ENCODE measurements around the gene CTNNA1.
A peak's percentile ranks its signal among the peaks of the same experiment; 100 is the strongest.
"Not testable (repeated sequence)": the region's sequence is repeated elsewhere in the genome, so short reads cannot be mapped to it uniquely, and the experiment has no call there.

Gene CTNNA1

DNA sequence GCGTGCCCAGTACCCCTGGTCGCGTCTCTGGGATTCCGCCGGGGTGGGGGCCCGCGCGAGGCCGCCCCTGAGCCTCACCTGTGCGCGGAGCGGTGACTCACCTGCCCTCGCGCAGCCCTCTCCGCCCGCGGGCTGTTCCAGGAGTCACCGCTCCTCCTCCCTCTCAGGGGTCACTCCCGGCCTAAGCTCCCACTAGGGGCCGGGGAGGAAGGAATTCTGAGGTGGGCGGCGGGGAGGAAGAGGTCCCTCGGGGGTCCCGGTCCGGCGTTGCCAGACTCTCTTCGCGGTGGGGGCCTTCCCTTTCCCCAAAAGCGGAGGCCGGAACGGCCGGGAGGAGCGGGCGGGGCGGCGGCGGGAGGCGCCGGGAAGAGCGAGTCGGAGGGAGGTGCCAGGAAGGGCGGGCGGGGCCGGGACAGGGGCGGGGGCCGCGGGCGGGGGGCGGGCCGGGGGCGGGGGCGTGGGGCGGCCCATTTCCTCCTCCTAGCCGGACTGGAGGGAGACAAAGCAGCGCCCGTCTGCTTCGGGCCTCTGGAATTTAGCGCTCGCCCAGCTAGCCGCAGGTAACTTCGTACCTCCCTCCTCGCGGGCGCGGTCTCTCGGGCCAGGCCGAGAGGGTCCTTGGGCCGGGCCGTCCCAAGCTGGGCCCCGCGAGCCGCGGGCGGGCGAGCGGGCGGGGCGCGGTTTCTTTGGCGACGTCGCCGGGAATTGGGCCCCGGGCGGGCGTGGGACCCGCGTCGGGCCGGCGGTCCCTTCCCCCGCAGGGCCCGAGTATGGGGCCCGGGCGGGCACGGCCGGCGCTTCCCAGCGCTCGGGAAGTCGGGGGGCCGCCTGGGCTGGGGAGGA is at the start of gene CTNNA1:
Gene CTNNA1 (plus strand): TSS at position 475 of the 843 bp plus-strand sequence. CDS start 28,500 bp downstream, outside the sequence.
- peak; percentile 94 for DNase-seq (ENCODE audit: low spot score)
- TF ChIP-seq, protein P1, sequence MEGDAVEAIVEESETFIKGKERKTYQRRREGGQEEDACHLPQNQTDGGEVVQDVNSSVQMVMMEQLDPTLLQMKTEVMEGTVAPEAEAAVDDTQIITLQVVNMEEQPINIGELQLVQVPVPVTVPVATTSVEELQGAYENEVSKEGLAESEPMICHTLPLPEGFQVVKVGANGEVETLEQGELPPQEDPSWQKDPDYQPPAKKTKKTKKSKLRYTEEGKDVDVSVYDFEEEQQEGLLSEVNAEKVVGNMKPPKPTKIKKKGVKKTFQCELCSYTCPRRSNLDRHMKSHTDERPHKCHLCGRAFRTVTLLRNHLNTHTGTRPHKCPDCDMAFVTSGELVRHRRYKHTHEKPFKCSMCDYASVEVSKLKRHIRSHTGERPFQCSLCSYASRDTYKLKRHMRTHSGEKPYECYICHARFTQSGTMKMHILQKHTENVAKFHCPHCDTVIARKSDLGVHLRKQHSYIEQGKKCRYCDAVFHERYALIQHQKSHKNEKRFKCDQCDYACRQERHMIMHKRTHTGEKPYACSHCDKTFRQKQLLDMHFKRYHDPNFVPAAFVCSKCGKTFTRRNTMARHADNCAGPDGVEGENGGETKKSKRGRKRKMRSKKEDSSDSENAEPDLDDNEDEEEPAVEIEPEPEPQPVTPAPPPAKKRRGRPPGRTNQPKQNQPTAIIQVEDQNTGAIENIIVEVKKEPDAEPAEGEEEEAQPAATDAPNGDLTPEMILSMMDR (IDR thresholded peaks at IDR 0.05; ENCODE audit: borderline replicate concordance, control extremely low read depth, extremely low read depth, insufficient read depth, missing control alignments) = no peak
- in situ Hi-C loops (cut with MboI; ENCODE audit: low sequenced_read_pairs, unreplicated experiment) = no loop called here

DNA sequence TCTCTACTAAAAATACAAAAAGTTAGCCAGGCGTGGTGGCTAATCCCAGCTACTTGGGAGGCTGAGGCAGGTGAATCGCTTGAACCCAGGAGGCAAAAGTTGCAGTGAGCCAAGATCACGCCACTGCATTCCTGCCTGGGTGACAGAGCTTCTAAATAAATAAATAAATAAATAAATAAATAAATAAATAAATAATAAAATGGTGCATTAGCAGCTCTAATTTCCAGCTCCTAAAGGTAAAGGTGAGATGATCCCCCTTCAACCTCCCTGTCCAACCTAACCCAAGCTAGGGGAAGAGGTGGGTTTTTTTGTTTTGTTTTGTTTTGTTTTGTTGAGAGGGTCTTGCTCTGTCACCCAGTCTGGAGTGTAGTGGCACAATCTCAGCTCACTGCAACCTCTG is 49.4 kb upstream of the CTNNA1 start:
- DNase-seq (ENCODE audit: low spot score); in situ Hi-C loops (cut with MboI; ENCODE audit: low sequenced_read_pairs, unreplicated experiment): not testable (repeated sequence)

DNA sequence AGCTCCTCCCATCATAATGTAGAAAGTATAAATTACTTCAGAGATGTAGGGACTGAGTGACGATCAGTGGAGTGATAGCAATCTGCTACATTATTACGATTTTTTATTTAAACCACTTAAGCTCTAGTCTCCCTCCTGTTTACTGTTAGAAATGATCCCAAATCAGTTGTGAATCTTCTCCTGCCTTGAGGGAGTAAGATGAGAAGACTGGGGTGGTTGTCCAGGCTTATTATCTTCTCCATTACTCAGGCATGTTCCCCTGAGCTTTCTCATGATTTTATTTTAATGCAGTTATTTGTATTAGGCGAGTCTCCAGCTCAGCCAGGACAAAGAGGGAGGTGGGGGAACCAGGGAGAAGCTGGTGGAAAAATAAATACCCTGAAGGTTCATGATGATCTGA is 48.2 kb upstream of the CTNNA1 start:
- TF ChIP-seq, protein P1 (IDR thresholded peaks at IDR 0.05; ENCODE audit: borderline replicate concordance, control extremely low read depth, extremely low read depth, insufficient read depth, missing control alignments) = no peak
- in situ Hi-C loops (cut with MboI; ENCODE audit: low sequenced_read_pairs, unreplicated experiment) = no loop called here
- DNase-seq (ENCODE audit: low spot score) = no peak

GRCh38 chr5:138705567-138705966 is 47.7 kb upstream of the CTNNA1 start:
- in situ Hi-C loops (cut with MboI; ENCODE audit: low sequenced_read_pairs, unreplicated experiment) = no loop called here
- no peak for DNase-seq (ENCODE audit: low spot score)
- TF ChIP-seq, protein P1 (IDR thresholded peaks at IDR 0.05; ENCODE audit: borderline replicate concordance, control extremely low read depth, extremely low read depth, insufficient read depth, missing control alignments) = no peak

DNA sequence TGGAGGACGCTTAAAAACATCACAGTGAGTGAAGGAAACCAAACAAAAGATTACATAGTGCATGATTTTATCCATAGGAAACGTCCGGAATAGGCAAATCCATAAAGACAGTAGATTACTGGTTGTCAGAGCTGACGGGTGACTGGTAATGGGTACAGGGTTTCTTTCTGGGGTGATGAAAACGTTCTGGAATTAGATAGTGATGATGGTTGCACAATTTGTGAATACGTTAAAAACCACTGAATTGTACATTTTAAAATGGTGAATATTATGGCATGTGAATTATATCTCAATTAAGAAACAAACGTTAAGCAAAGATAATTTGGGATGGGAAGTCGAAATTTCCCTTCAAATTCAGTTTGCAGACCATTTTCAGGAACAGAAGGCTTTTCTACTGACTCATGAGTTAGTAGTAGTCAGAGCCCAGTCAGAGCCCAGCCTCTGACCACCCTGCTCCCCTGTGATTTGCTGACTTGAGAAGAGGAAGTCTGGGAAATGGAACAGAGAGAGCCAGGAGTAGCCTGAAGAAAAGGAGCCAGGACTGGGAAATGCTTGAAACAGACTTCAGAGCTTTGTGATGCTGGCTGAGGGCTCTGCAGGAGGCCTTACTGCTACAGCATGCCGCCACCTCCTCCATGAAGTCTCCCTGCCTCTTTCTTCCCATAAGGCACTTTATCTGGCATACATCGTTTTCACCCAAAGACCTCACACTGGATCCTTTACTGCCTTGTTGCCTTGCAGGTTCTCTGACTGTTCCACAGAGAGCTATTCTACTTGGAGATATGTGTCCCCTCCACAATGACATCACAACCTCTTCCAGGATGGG is 46.4 kb upstream of the CTNNA1 start:
- no peak for DNase-seq (ENCODE audit: low spot score)
- TF ChIP-seq, protein P1 (IDR thresholded peaks at IDR 0.05; ENCODE audit: borderline replicate concordance, control extremely low read depth, extremely low read depth, insufficient read depth, missing control alignments) = no peak
- in situ Hi-C loops (cut with MboI; ENCODE audit: low sequenced_read_pairs, unreplicated experiment) = no loop called here

DNA sequence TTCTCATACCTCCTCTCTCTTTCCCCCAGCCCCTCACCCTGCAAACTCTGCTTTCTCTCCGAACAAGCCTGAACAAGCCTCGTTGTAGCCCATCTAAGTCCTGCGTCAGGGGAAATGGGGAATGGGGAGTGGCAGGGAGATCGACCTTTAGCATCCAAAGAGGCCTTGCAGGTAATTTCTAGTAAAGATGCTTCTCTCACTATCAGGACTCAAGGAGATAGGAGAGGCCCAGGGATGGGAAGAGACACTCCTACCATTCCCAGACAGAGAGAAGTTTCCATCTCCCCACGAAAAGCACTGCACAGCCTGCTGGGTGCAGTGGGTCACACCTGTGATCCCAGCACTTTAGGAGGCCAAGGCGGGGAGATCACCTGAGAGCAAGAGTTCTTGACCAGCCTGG is 44.4 kb upstream of the CTNNA1 start:
- no peak for DNase-seq (ENCODE audit: low spot score)
- in situ Hi-C loops (cut with MboI; ENCODE audit: low sequenced_read_pairs, unreplicated experiment) = no loop called here
- TF ChIP-seq, protein P1 (IDR thresholded peaks at IDR 0.05; ENCODE audit: borderline replicate concordance, control extremely low read depth, extremely low read depth, insufficient read depth, missing control alignments) = no peak

GRCh38 chr5:138709202-138709601 is 44.0 kb upstream of the CTNNA1 start:
- TF ChIP-seq, protein P1 (IDR thresholded peaks at IDR 0.05; ENCODE audit: borderline replicate concordance, control extremely low read depth, extremely low read depth, insufficient read depth, missing control alignments) = no peak
- in situ Hi-C loops (cut with MboI; ENCODE audit: low sequenced_read_pairs, unreplicated experiment) = no loop called here
- DNase-seq (ENCODE audit: low spot score) = no peak

All from GM13976 (cell line).